Activated CD4-positive, alpha-beta T cell treated with anti-CD3 and anti-CD28 coated beads, Interleukin-2, amount 50 U/mL, for 1 hour (primary cell): ENCODE results near the gene PHC2.

Experiments
- DNase-seq: peaks from one replicate; pipeline ENCODE4 v3.0.0-alpha.2; 2020

PHC2 gene

DNA sequence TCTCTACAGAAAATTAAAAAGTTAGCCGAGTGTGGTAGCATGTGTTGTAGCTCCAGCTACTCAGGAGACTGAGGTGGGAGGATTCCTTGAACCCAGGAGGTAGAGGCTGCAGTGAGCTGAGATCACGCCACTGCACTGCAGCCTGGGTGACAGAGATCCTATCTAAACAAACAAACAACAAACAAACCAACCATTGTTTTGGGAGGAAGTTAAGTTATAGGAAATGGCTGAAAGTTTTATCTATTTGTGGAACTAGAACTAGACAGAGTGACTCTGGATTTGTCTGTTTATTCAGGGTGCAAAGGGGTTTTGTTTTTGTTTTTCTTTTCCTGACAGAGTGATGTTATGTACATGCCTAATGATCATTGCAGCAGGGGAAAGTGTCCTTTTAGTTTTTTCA lies 143.6 kb downstream of the PHC2 start:
- no peak for DNase-seq

GRCh38 chr1:33286451-33287185 lies 144.3 kb downstream of the PHC2 start:
- no peak for DNase-seq

DNA sequence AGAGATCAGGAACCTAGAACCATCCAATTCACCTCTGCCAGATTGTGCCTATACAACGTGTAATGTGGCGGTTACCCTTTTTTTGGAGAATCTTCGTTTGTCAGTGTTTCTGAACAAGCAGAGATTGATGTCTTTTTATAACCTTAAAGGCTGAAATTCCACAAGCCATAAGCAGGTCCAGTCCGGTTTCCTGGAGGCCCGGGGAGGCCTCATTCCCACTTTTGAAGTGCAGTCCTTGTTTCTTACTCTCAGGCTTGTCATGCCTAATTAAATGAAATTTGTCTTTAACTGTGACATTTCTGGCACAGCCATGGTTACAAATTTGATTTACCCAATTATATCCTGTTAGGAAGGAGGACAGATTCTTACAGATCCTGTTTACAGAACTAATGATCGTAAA lies 146.8 kb downstream of the PHC2 start:
- DNase-seq, result no peak

GRCh38 chr1:33282791-33283190 lies 148.1 kb downstream of the PHC2 start:
- no peak for DNase-seq

DNA sequence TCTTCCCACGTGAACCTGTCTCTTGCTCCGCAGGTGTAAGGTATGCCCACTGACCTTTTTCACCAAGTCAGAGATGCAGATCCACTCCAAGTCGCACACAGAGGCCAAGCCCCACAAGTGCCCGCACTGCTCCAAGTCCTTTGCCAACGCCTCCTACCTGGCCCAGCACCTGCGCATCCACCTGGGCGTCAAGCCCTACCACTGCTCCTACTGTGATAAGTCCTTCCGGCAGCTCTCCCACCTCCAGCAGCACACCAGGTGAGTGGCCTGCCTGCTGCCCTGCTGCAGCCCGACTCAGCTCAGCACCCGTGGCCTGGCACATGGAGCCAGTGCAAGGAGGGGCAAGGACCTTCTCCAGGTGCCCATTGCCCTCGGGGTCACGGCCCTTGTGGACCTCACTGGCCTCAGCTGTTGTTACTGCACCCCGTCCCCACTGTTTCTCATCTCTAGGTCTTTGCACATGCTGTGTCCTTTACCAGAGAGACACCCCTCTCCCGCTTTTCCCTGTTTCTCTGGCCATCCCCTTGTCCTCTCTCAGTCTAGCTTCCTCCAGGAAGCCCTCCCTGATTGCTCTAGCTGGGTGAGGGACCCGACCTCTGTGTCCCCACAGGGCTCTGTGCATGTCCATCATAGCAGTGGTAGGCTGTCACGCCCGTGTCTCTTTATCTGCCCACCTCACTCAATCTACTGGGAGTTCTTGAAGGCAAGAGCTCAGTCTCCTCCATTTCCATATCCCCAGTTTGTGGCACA lies 149.2 kb downstream of the PHC2 start:
- DNase-seq, result no peak

DNA sequence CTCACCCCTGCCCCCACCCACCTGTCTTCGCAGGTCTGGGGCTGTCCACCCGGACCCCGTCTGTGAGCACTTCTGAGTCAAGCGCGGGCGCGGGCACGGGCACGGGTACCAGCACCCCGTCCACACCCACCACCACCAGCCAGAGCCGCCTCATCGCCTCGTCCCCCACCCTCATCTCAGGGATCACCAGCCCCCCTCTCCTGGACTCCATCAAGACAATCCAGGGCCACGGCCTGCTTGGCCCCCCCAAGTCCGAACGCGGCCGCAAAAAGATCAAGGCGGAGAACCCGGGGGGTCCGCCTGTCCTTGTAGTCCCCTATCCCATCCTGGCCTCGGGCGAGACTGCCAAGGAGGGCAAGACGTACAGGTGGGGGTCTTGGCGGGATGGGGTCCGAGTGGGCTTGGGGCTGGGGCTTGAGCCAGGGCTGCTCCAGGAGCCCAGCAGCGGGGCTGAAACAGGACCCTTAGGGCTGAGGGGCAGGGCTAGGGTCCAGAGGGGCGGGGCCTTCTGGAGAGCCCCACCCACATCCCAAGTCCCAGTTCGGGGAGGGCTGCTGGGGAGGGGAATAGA lies 150.7 kb downstream of the PHC2 start:
- no peak for DNase-seq

DNA sequence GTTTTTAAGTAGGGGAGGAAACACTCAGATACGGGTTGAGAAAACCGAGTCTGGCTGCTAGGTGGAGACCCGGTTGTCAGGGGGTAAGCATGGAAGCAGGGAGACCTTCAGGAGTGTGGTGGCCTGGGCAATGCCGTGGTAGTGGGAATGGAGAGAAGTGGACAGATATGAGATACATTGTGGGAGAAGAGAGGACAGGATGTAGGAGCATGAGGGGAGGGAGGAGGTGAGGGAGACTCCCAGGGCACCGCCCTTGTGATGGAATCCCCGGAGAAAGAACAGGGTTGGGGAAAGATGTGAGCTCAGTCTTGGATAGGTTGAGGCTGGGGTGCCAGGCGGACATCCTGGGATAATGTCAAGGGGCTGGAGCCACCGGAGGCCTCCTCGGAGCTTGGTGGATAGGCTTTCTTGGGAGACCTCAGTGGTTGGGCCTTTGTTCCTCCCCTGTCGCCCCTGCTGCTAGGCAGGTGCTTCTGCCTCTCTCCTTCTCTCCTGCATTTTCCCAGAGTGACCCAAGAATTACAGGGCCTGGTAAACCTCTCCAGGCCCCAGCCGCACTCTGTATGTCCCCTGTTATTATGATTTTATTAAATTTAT lies 153.3 kb downstream of the PHC2 start:
- no peak for DNase-seq

DNA sequence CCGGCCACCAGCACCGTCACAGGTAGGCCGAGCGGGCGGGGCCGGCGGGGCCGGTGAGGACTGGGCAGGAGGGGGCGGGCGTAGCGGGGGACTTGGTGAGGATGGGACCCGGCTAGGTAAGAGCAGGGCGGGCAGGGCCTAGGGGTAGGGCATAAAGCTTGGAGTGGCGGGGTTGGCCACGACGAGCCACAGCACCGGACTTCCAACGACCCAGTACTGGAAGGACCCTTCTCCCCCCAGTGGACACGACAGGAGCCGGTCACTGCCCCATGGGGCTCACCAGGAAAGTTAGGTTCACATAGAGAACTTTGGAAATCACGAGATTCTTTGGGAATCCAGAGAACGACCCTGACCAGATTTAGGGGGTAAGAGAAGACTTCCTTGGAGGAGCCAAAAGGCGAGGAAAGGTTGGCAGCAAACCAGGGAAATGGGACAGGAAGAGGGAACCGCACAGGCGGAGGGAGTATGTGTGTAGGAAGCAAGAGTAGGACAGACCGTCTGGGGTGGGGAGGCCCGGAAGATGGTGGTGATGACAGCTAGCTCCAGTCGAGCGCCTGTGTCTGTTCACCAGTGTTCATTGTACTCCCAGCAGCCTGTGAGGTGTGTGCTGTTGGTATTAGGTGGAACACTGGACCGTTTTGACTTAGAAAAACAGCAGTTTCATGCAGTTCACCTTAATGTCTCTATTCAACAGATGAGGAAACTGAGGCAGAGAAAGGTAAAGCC lies 154.2 kb downstream of the PHC2 start:
- no peak for DNase-seq

- DNase-seq, result no peak
These were observed 155.0 kb downstream of the PHC2 start for GRCh38 chr1:33275706-33276572.

DNA sequence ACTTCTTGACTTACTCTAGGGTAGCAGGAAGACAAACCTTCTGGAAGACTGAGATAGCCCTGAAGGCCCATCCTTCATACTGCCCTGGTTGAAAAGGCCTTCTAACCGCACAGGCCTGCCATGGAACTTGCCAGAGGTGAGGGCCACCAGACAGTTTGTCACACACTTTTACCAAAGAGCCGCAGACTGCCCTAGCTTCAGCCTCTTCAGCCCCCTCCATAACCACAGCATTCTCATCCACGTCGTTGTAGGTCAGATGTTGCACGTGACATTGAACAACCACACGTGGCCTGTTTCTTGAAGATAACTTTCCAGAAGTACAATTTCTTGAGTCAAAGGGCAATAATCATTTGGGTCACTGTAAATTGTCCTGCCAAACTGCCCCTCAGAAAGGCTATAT lies 155.7 kb downstream of the PHC2 start:
- DNase-seq, result no peak

GRCh38 chr1:33274446-33274845 lies 156.4 kb downstream of the PHC2 start:
- DNase-seq, result no peak

GRCh38 chr1:33273961-33274371 lies 156.9 kb downstream of the PHC2 start:
- DNase-seq, result no peak
